ENCODE data around the gene AGFG2. TPM values are rescaled to one million over a fixed set of nuclear protein-coding genes. Genes with fewer than 3 reads are reported as not detected.

The AGFG2 gene
- total and polyA plus RNA-seq, 2 of the 13 experiments (the other 11 are each of a cell fraction or from before 2014, with no cell fraction given) = 125 to 132 TPM

DNA sequence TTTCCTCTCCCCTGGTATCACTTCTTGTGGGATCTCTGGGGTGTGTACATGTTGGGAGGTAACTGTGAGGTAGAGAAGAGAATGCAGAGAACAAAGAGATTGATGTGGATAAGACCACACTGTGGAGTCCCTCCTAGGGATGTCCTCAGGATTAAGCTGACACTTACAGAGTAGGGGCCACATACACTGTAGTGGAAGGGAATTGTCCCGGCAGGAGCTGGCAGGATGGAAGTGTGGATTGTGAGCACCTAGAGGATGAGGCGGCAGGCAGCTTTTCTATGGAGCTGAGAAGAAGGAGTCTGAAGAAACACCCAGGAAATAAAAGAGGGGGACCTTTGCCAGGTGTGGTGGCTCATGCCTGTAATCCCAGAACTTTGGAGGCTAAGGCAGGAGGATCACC, 13.5 kb downstream of the AGFG2 start (continued):
- no peak for TF ChIP-seq ZNF740 (CRISPR knock-in tag; IDR thresholded peaks at IDR 0.05)
- TF ChIP-seq PHF5A (CRISPR knock-in tag; IDR thresholded peaks at IDR 0.05; ENCODE audit: low read depth, unreplicated experiment) = no peak
- TF ChIP-seq ZNF761 (CRISPR knock-in tag; conservative IDR thresholded peaks at IDR 0.05) = no peak
- peak; percentile 93 for TF ChIP-seq RBM22 (optimal IDR thresholded peaks at IDR 0.05; ENCODE audit: low read length)
- TF ChIP-seq ZNF232 (CRISPR knock-in tag; IDR thresholded peaks at IDR 0.05; ENCODE audit: borderline replicate concordance) = no peak
- TF ChIP-seq, protein P1, sequence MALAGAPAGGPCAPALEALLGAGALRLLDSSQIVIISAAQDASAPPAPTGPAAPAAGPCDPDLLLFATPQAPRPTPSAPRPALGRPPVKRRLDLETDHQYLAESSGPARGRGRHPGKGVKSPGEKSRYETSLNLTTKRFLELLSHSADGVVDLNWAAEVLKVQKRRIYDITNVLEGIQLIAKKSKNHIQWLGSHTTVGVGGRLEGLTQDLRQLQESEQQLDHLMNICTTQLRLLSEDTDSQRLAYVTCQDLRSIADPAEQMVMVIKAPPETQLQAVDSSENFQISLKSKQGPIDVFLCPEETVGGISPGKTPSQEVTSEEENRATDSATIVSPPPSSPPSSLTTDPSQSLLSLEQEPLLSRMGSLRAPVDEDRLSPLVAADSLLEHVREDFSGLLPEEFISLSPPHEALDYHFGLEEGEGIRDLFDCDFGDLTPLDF (CRISPR knock-in tag; IDR thresholded peaks at IDR 0.05) = no peak
- TF ChIP-seq NFIB (CRISPR knock-in tag; IDR thresholded peaks at IDR 0.05; ENCODE audit: borderline replicate concordance) = no peak
- TF ChIP-seq ZNF557 (CRISPR knock-in tag; IDR thresholded peaks at IDR 0.05) = no peak
- no peak for TF ChIP-seq MTA3 (CRISPR knock-in tag; IDR thresholded peaks at IDR 0.05)
- no peak for TF ChIP-seq ZNF709 (CRISPR knock-in tag; IDR thresholded peaks at IDR 0.05)
- no peak for TF ChIP-seq SP1 (IDR thresholded peaks at IDR 0.05)
- TF ChIP-seq SP1 (CRISPR knock-in tag; IDR thresholded peaks at IDR 0.05) = no peak
- no peak for TF ChIP-seq ZNF251 (CRISPR knock-in tag; IDR thresholded peaks at IDR 0.05)
- TF ChIP-seq, protein P2, sequence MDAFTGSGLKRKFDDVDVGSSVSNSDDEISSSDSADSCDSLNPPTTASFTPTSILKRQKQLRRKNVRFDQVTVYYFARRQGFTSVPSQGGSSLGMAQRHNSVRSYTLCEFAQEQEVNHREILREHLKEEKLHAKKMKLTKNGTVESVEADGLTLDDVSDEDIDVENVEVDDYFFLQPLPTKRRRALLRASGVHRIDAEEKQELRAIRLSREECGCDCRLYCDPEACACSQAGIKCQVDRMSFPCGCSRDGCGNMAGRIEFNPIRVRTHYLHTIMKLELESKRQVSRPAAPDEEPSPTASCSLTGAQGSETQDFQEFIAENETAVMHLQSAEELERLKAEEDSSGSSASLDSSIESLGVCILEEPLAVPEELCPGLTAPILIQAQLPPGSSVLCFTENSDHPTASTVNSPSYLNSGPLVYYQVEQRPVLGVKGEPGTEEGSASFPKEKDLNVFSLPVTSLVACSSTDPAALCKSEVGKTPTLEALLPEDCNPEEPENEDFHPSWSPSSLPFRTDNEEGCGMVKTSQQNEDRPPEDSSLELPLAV (CRISPR knock-in tag; conservative IDR thresholded peaks at IDR 0.05; ENCODE audit: low read depth) = no peak
- TF ChIP-seq SAFB2 (CRISPR knock-in tag; IDR thresholded peaks at IDR 0.05; ENCODE audit: borderline replicate concordance, low read depth) = no peak
- no peak for TF ChIP-seq XBP1 (CRISPR knock-in tag; IDR thresholded peaks at IDR 0.05)
- TF ChIP-seq, protein P3, sequence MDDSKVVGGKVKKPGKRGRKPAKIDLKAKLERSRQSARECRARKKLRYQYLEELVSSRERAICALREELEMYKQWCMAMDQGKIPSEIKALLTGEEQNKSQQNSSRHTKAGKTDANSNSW (CRISPR knock-in tag; IDR thresholded peaks at IDR 0.05; ENCODE audit: borderline replicate concordance) = no peak
